Hindlimb muscle (tissue), 1 donor: ENCODE data around the gene DUOX2. TPM values are rescaled to one million over a fixed set of nuclear protein-coding genes. Genes with fewer than 3 reads are reported as not detected.
"Not testable (repeated sequence)": the region's sequence is repeated elsewhere in the genome, so short reads cannot be mapped to it uniquely, and the experiment has no call there.

Experiments used
- DNase-seq: peaks from one replicate; pipeline ENCODE4 v3.0.0-alpha.2; 2013
- polyA plus RNA-seq: library from polyadenylated mRNA; unstranded; fragments of 120-200 nt; gene quantifications from one replicate; pipeline ENCODE4 v1.2.1, GENCODE V29; 2013; ENCODE audit not compliant: insufficient read length

Gene DUOX2
- polyA plus RNA-seq, 1 donor = 0.13 TPM

DNA sequence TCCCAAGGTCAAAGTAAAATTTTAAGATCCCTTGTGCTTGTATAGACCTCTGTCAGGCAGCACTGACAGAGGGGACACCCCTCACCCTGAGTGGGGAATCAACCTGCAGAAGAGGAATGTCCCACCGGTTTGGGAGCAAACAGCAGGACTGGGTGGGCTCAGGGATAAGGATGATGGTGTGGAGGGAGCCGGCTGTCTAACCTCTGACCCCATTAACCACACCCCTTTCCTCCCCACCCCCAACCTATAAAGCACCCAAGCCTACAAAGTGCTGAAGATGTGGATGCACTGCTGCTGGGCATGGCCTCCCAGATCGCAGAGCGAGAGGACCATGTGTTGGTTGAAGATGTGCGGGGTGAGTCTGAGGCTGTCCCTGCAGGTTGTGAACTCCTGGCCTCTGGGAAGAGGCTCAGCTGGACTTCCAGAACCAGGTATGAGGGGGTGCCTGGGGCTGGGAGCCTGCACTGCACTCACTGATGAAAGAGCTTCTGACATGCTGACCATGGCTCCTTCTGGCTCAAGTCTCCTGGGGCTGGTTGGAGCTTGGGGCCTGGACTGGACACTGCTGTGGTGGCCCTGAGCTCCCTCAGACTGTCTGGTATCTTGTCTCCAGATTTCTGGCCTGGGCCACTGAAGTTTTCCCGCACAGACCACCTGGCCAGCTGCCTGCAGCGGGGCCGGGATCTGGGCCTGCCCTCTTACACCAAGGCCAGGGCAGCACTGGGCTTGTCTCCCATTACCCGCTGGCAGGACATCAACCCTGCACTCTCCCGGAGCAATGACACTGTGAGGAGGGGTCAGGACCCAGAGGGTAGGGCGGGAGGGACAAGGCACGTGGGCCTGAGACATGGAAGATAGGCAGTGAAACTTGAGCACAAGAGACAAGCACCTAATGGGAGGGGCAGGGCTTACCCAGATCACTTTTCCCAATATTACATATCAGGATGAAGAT is 25.1 kb upstream of the DUOX2 start:
- DNase-seq = no peak

DNA sequence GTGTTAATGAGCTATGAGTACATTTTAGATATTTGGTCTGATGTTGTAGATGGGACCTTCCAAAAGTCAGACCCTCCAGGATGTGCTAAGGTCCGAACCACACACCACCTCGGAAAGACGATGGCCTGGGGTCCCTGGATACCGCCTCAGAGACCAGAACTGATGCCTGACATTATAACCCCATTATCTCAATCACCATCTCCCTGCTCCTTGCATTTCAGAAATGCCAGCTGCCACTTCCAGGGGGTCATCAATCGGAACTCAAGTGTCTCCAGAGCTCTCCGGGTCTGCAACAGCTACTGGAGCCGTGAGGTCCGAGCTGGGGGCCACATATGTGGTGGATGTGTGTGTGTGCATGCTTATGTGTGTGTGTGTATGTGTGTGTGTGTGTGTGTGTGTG is 23.7 kb upstream of the DUOX2 start:
- DNase-seq = no peak

DNA sequence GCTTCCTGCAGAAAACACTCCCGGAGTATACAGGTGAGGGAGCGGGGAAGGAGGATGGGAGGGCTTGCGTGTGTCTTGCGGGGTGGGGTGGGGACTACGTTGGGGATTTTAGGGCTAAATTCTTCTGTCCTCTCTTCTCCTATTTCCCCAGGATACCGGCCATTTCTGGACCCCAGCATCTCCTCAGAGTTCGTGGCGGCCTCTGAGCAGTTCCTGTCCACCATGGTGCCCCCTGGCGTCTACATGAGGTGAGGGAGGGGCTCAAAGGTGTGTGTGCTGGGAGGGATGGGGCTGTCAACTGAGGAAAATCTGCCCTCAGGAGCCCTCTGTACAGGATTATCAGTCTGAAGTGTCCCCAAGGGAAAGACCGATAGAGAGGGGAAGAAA is 22.4 kb upstream of the DUOX2 start:
- no peak for DNase-seq

DNA sequence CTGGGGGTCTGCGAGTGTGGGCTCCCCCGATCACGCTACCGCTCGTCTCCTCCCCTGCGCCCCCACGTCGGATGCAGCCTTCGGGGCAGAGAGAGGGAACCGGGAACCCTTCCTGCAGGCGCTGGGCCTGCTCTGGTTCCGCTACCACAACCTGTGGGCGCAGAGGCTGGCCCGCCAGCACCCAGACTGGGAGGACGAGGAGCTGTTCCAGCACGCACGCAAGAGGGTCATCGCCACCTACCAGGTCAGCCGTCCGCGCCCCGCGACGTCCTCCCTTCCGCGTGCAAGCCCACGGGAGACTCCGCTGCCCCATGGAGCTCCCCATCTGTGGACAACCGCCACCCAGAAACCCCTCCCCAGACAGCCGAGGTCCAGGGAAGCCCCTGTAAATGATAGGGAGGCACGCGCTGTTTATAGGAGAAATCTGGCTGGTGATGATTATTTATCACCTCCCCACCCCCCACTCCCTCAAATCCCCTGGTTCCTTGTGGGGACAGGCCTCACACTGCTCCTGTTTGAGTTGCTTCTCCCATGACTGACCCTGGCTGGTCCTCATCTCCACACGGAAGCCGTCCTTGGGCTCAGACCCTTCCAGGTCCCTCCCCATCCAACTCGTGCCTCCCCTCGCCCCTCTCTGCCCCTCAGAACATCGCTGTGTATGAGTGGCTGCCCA is 21.9 kb upstream of the DUOX2 start:
- not testable (repeated sequence) for DNase-seq

DNA sequence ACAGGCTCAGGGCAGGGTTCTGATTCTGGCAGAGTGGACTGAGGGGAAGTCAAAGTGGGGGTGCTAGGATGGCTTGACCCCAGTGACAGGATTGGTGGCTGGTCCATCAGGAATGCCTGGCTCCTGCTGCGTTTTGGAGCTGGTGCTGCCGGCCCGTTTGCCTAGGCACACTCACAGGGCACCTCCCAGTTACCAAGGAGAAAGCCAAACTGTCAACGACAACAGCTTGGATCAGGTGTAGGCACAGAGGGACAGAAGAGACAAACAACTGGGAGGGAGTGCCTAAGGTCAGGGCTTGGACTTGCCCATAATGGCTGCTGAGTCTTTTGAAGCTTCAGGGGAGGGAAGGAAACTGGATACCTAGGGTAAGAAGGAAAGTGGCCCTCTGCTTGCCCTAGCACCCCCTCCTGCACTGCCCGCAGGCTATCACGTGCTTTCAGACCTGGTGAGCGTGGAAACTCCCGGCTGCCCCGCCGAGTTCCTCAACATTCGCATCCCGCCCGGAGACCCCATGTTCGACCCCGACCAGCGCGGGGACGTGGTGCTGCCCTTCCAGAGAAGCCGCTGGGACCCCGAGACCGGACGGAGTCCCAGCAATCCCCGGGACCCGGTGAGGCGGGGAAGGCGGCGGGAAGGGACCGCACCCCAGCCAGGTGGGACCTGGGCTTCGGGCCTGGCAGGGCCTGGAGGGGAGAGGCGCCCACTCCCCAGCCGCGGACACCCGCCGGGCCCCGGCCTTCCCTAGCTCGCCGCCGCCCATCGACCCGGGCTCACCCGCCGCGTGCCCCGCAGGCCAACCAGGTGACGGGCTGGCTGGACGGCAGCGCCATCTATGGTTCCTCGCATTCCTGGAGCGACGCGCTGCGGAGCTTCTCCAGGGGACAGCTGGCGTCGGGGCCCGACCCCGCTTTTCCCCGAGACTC is 21.0 kb upstream of the DUOX2 start:
- DNase-seq = no peak

DNA sequence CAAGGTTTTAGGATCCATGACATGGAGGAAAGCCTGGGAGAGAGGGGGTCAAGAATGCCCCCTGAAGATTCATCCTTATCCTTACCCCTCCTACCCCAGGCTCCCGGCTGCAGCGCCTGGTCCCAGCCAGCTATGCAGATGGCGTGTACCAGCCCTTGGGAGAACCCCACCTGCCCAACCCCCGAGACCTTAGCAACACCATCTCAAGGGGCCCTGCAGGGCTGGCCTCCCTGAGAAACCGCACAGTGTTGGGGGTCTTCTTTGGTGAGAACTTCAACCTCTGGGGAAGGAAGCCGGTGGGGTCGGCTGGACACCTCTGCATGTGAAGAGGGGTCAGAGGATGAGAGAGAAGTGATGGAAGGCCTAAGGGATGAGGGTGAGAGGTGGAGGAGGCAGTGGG is 20.1 kb upstream of the DUOX2 start:
- no peak for DNase-seq

DNA sequence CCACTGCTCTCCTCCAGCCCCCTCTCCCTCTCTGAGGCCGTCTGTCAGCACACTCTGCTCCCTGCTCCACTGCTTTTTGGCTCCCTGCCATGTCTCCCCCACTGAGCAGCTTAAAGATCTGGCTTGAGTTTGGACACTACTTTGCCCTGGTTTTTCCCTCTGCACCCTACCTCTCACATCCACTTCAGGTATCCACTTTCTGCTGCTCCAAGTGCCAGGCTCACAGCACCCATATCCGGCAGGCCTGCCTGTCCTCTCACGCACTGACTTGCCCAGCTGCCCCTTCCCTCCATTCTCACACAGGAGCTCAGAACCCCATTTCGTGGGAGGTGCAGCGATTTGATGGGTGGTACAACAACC is 19.6 kb upstream of the DUOX2 start:
- DNase-seq = no peak

DNA sequence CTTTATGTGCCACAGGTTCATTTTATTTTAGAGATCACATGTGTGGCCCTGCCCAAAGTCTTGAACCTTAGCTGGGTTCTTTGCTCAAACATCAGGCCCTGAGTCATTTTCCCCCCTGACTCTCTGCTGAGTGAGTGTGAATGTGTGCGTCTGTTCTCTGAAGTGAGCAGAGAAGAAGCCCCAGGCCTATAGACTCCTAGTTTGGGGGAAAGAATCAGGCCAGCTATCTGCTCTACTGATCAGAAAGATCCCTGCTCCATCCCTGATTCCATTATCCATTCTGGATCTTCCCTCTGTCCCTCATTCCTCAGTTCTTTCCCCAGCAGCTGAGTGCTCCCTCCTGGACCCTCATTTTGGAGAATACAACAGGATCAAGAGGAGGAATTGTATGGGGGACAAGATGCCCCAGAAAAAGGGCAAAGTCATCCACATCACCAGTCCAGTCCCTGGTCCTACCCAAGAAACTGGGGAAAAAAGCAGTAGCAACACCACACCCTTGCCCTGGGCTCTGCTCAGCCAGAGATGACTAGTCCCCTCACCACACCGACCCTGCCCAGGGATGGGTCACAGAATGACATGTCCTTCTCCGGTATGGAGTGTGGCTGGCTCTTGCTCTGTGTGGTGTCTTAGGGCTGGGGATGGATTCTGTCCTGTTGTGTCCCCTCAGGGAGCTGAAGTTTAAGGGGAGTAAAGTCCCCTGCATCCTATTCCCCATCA is 19.0 kb upstream of the DUOX2 start:
- DNase-seq = no peak

DNA sequence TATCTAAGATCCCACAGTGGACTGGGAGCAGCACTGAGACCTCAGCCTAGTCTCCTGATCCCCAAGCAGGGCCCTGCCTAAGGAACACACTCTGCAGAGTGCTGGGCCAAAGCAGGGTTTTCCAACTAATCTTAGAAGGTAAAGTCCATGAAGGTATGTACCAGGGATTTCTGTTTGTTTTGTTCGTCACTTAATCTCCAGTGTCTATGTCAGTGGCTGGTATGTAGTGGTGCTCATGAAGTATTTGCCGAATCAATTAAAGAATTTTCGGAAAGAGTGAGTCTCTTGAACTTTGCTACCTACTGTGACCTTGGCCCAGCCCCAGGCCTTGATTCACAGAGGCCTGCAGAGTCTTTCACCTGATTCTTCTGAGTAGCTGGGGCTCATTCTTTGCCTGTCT is 17.5 kb upstream of the DUOX2 start:
- DNase-seq = no peak

DNA sequence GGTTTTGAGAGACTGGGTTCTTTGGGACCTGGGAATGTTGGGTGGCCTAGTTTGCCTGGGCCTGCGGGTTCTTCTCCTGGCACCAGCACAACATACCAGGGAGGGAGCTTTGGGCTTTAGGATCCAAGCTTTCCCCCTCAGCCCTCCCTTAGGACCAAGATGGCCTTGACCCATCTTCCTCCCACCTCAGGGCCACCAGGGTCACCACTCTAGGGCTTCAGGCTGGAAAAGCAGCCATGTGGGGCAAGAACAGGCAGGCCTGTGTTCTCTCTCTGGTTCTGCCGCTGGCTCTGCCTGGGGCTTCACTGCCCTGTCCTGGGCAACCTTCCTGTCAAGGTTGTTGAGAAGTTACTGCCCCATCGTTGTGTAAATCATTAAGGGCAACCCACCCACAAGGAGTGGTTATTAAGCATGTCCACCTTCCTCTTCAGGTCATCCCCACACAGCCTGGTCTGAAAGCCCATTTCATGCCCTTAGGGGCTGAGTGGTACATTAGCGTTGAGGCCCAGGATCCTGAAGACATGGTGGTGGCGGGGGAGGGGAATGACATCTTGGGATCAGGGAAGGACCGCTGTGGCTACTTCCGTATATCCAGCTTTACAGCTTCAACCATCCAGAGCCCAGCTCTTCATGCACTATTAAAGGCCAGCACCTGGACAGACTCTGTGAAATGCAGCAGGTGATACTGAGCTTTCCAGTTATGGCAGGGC is 16.5 kb upstream of the DUOX2 start:
- no peak for DNase-seq

DNA sequence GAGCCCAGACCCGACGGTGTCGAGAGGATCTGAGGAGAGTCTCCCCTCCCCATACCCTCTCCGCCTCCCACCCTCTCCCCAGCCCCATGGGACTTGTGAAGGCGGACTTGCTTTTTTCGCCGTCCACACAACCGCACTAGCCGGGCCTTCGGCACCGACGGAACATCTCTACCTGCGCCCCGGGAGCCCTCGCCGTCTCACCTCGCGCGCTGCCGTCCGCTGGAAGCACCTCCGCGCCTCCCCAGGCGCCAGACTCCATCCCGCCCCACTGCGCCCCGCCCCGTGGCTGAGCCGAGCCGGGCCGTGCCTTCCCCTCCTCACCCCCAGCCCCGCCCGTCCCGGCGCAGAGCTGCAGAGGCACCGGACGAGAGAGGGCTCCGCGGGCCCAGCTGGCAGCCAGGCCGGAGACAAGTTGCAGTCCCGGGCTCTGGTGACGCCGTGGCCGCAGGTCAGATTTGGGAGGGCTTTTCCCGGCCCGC is 15.7 kb upstream of the DUOX2 start, which contains the start of the genes DUOX1 and DUOXA1:
Gene DUOX1 (plus strand): TSS at position 344 of the 479 bp plus-strand sequence. CDS start 1,973 bp downstream, outside the sequence.
Gene DUOXA1 (minus strand): TSS at position 229 of the 479 bp plus-strand sequence. CDS start 6,865 bp downstream, outside the sequence.
- no peak for DNase-seq

DNA sequence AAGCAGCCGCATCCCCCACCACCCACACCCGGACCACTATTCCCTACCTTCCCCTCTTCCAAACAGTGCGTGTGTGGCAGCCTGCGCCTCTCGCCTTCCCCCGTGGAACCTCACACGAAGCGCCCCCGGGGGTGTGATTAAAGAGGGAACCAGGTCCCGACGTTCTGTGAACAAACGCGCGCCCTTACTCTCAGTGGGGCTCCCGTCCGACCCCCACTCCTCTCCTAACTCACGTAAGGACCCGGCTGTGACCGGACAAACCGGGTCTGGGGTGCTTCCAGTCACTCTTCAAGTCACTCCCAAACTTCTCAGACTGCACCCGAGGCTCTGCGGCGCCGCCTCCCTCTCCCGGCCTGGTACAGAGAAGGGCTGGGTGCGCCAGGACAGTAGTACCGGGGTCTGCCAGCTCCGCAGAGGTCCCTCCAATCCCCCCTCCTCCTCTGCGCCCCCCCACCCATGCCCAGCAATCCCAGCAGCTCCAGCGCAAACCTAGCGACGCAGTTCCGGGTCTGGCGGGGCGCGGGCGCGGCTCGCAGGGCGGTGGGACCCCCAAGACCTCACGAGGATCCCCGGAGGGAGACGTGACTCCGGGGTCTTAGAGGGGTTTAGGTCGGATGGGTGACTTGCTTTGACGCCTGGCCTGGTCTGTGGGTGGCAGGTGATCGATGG is 15.1 kb upstream of the DUOX2 start:
- DNase-seq = no peak

DNA sequence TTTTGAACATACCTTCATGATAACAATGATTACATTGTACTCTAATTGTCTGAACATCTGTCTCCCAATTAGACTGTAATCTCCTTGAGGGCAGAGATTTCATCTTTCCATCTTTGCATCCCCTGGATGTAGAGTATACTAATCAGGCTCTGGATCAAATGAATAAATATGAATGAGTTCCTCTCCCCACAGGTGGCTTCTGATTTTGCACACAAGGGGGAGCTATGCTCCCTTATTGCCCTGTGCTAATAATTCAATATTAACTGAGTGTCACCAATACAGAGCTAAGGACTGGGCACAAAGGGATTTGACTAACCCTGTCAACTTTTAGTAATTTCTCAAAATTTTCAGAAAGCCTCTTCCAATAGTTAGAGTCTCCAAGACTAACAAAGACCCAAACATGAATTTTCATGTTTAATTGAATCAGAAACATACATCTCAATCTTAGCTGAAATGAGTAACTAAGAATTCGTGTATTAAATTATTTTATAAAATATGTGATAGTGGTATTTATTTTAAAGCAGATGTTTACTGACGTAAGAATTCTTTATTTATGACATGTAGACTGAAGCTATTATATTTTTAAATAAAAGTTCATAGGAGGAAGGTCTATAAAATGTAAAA is 12.7 kb upstream of the DUOX2 start:
- no peak for DNase-seq

DNA sequence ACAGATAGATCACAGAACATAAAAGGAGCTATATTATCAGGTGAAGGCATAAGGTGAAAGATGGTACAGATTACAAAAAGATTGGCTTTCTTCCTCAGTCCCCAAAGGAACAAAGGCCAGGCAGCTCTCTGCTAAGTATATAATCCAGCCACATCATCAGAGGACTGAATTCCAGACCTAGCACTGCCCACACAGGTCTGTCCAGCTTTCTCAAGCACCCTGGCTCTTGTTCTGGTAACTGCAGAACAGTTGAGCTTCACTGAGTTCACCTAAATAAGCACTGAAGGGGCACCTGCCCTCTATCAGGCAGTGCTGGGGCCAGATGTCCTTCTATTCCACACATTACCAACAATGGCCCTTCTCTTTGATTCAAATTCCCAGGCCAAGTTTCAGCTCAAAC is 9.4 kb upstream of the DUOX2 start:
- DNase-seq = no peak

DNA sequence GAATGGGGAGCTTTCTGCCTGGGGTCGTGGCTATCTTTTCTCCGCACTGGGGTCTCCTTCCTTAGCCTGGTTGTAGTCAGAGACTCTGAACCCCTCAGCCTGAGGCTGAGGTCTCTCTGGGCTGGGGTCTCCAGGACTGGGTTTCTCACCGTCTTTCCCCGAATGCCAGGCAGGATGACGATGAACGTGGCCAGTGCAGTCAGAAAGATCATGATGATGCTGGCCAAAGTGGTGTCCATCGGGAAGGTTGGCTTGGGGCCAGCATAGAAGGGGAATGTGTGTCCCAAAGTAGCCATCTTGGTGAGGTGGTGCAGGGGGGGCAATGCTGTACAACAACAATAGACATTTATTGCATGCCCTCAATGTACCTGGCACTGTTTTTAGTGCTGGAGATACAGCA is 8.7 kb upstream of the DUOX2 start:
- DNase-seq = no peak

DNA sequence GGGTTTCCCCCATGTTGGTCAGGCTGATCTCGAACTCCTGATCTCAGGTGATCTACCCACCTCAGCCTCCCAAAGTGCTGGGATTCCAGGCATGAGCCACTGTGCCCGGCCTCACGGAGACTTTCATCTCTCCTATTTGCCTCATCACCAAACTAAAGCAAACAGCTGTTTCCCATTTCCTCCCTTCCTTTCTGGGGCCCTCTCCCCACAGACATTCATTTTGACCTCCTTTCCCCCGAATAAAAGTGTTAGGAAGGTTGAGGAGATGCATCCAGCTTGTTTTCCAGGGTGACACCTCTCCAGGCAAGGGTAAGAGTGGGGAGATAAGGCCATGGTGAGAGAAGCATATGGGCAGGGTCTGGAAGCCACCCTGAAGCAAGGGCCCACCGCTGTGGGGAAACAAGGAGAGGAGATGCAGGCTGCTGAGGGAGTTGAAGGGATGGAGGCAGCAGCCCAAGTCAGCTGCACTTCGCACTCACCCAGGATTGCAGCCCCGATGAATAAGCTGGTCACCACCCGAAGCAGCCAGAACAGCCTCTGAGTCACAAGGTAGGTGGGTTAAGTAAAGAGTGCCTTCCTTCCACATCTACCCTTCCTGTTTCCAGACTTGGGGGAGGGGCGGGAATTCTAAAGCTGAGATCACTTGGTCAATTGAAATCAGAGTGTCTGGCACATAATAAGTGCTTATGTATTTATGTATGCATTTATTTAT is 7.9 kb upstream of the DUOX2 start:
- DNase-seq = no peak

DNA sequence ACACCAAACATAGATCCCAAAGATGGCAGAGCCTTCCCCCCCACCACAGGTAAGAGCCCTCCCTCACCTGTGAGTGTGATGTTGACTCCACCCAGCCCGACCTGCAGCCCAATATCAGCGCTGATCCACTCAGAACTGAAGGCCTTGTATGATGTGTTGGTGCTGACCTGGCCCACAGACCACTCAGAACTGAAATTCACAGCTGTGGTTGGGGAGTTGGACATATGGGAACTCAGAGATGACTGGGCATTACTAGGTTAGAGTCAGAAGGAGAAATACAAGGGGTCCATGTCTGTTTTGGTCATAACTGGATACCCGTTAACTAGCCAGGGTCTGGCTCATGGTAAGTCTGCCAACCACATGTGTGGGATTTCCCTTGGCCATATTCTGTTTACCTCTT is 7.0 kb upstream of the DUOX2 start:
- no peak for DNase-seq

DNA sequence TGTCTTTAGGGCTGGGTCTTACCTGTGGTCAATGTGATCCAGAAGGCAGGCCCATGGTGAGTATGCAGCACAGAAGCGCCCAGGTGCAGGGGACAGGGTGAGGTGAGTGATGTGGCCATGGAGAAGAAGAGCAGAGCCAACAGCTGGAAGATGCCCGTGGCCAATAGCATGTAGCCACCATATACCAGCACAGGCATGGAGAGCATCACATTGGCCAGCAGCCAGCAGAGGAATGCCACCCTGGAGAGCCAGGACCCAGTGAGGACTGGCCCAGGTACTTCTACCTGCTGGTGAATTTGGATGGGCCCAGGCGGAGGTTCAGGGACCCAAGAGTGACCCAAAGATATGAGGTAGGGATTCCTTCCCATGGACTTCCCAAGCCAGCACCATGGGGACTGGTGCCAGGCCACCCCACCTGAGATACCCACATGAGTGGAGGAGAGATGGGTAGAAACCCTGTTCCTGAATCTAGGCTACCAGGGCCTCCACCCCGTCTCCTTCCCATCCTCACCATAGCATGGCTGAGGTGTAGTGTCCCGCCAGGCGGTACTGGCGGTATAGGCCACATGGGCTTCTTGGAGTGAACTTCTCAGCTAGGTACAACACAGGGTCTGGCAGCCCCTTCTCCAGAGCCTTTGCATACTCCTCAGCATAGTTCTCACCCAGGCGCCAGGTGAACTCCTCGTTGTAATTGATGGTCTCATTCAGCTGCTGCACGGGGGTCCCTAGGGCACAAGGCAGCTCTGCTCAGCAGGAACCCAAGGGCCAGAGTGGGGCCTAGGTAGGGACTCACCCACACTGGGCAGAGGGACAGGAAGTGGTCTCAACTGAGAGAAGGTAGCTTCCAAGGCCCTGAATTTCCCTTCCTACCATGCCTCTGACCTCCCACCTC is 6.4 kb upstream of the DUOX2 start:
- no peak for DNase-seq
